NOMO-1 (cell line): Measurements from ENCODE around the gene NXPH2.
A peak's percentile ranks its signal among the peaks of the same experiment; 100 is the strongest.

ENCODE experiments used
- DNase-seq, 2 experiments: peaks; one replicate each; lab custom pipeline; 2025; ENCODE audit not compliant: unreplicated experiment in 2 of 2; lab: John Stamatoyannopoulos, UW

Gene NXPH2

GRCh38 chr2:138779781-138780445 lies at the start of gene NXPH2:
Gene NXPH2 (minus strand): TSS chr2:138780390. CDS start chr2:138780241, 149 bp downstream.
- no peak for DNase-seq

GRCh38 chr2:138829326-138829919 lies 49.2 kb upstream of the NXPH2 start:
- DNase-seq = peak; percentile 4 to 17

GRCh38 chr2:138827426-138828054 lies 47.4 kb upstream of the NXPH2 start:
- DNase-seq = peak in 1 of 2 experiments; percentile 68

- no peak for DNase-seq
Observed at GRCh38 chr2:138823666-138824065, 43.5 kb upstream of the NXPH2 start.

GRCh38 chr2:138819964-138820363 lies 39.8 kb upstream of the NXPH2 start:
- DNase-seq = no peak

- DNase-seq = no peak
Observed at GRCh38 chr2:138818556-138818955, 38.4 kb upstream of the NXPH2 start.

- peak; percentile 41 to 79 for DNase-seq
Observed at GRCh38 chr2:138814123-138814898, 34.1 kb upstream of the NXPH2 start.

GRCh38 chr2:138811431-138811830 lies 31.2 kb upstream of the NXPH2 start:
- no peak for DNase-seq

GRCh38 chr2:138794724-138795123 lies 14.5 kb upstream of the NXPH2 start:
- no peak for DNase-seq

- peak in 1 of 2 experiments; percentile 1 for DNase-seq
Observed at GRCh38 chr2:138787053-138787666, 7.0 kb upstream of the NXPH2 start.

GRCh38 chr2:138782383-138782782 lies 2.2 kb upstream of the NXPH2 start:
- no peak for DNase-seq

- DNase-seq = no peak
Observed at GRCh38 chr2:138780908-138781307, 718 bp upstream of the NXPH2 start.

- no peak for DNase-seq
Observed at GRCh38 chr2:138780446-138780880, 273 bp upstream of the NXPH2 start.

GRCh38 chr2:138779406-138779780 lies 797 bp downstream of the NXPH2 start:
- DNase-seq = no peak

- no peak for DNase-seq
Observed at GRCh38 chr2:138777996-138778395, 2.2 kb downstream of the NXPH2 start.

GRCh38 chr2:138775736-138776135 lies 4.5 kb downstream of the NXPH2 start:
- no peak for DNase-seq

- DNase-seq = no peak
Observed at GRCh38 chr2:138771534-138771933, 8.7 kb downstream of the NXPH2 start.

- DNase-seq = no peak
Observed at GRCh38 chr2:138767101-138767500, 13.1 kb downstream of the NXPH2 start.

GRCh38 chr2:138766464-138766863 lies 13.7 kb downstream of the NXPH2 start:
- no peak for DNase-seq

GRCh38 chr2:138763971-138764370 lies 16.2 kb downstream of the NXPH2 start:
- no peak for DNase-seq

- DNase-seq = no peak
Observed at GRCh38 chr2:138762533-138762932, 17.7 kb downstream of the NXPH2 start.
